ENCODE measurements around the gene NPTN.

GRCh38 chr15:73575636-73576247, 57.4 kb downstream of the NPTN start:
- no peak for TF ChIP-seq POLR2AphosphoS5 (IDR thresholded peaks at IDR 0.05)
- TF ChIP-seq, protein P1, sequence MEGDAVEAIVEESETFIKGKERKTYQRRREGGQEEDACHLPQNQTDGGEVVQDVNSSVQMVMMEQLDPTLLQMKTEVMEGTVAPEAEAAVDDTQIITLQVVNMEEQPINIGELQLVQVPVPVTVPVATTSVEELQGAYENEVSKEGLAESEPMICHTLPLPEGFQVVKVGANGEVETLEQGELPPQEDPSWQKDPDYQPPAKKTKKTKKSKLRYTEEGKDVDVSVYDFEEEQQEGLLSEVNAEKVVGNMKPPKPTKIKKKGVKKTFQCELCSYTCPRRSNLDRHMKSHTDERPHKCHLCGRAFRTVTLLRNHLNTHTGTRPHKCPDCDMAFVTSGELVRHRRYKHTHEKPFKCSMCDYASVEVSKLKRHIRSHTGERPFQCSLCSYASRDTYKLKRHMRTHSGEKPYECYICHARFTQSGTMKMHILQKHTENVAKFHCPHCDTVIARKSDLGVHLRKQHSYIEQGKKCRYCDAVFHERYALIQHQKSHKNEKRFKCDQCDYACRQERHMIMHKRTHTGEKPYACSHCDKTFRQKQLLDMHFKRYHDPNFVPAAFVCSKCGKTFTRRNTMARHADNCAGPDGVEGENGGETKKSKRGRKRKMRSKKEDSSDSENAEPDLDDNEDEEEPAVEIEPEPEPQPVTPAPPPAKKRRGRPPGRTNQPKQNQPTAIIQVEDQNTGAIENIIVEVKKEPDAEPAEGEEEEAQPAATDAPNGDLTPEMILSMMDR (IDR thresholded peaks at IDR 0.05) = no peak

Measured in breast epithelium (tissue), 3 donors.